K562 (cell line): Measurements from ENCODE around the gene HEXIM1. TPM values are rescaled to one million over a fixed set of nuclear protein-coding genes. Genes with fewer than 3 reads are reported as not detected.

Experiments used
- ATAC-seq: fragments of 200-7000 bp; cut with Tn5 transposase; 3 replicates; pipeline ENCODE4 v1.9.1; 2020; ENCODE audit warnings: moderate library complexity
- BruUV-seq: library from RNA; stranded (reverse); fragments of 400-500 nt; replicated peaks from 2 replicates; lab custom pipeline; 2021; lab: Mats Ljungman, UMichigan
- CTCF ChIA-PET: fragments of 300-600 bp; formaldehyde crosslinking; extraction: SDS; loops from one replicate; lab custom pipeline; 2021; ENCODE audit warnings: low intra/inter-chr PET ratio; lab: Yijun Ruan, JAX
- POLR2A ChIA-PET: fragments of 300-600, 350-650 bp; sonication (Branson Sonifier 250); formaldehyde crosslinking; extraction: SDS; loops from one replicate; lab custom pipeline; 2021; ENCODE audit warnings: antibody characterized with exemption, inconsistent platforms; lab: Yijun Ruan, JAX
- DNase-seq, 4 experiments: peaks; one replicate each; pipeline versions ENCODE4 v3.0.0 to v3.0.0-alpha.2; 2011 to 2018; ENCODE audit warnings: low spot score in 3 of 4, mixed read lengths in 3 of 4; ENCODE audit errors: extremely low read depth in 1 of 4
- FAIRE-seq: peaks from 2 replicates; lab custom pipeline; 2011; peaks lifted over from hg19 to GRCh38; lab: Jason Lieb, UNC
- H2AFZ ChIP-seq: 2 replicates; pipeline ENCODE4 v1.6.0; 2011; ENCODE audit warnings: low read depth, low read length, control low read depth, inconsistent platforms
- H3K27ac ChIP-seq: fragments of 200-600 bp; 3 replicates; pipeline ENCODE4 v1.8.0; 2011; ENCODE audit warnings: low read depth, mild to moderate bottlenecking, control low read depth, inconsistent platforms, low read length, moderate library complexity, mixed read lengths; ENCODE audit errors: extremely low read depth
- H3K27me3 ChIP-seq, 2 experiments: fragments of 300-600 bp in 1 of 2; 2 replicates in 1 of 2; 3 replicates in 1 of 2; pipeline versions ENCODE4 v1.6.0 to v1.8.0; 2011; ENCODE audit warnings: inconsistent platforms in 2 of 2, low read length in 2 of 2, mild to moderate bottlenecking in 1 of 2, mixed read lengths in 1 of 2, moderate library complexity in 1 of 2; ENCODE audit not compliant: control insufficient read depth in 2 of 2, insufficient read depth in 2 of 2
- H3K36me3 ChIP-seq: fragments of 300-600 bp; 3 replicates; pipeline ENCODE4 v1.8.0; 2011; ENCODE audit warnings: mild to moderate bottlenecking, low read length, inconsistent platforms; ENCODE audit not compliant: control insufficient read depth, insufficient read depth
- H3K4me1 ChIP-seq, 2 experiments: fragments of 200-600 bp in 1 of 2; replicated peaks in 1 of 2; 2 replicates in 1 of 2; 3 replicates in 1 of 2; pipeline versions ENCODE4 v1.5.1 to v1.8.0; 2011; ENCODE audit warnings: inconsistent platforms in 2 of 2, low read length in 2 of 2, mild to moderate bottlenecking in 1 of 2, mixed read lengths in 1 of 2, moderate library complexity in 1 of 2; ENCODE audit not compliant: control insufficient read depth in 2 of 2, insufficient read depth in 2 of 2
- H3K4me2 ChIP-seq: 2 replicates; pipeline ENCODE4 v1.6.1; 2011; ENCODE audit warnings: low read length, control low read depth, inconsistent platforms, mixed read lengths; ENCODE audit not compliant: insufficient read depth
- H3K4me3 ChIP-seq: fragments of 200-600 bp; sonication (generic), shearing (Covaris generic); 2 replicates; pipeline ENCODE4 v1.5.1; 2016; ENCODE audit warnings: control low read depth, inconsistent platforms
- H3K79me2 ChIP-seq: fragments of 200-600 bp; 3 replicates; pipeline ENCODE4 v1.8.0; 2011; ENCODE audit warnings: low read length, inconsistent platforms; ENCODE audit not compliant: control insufficient read depth, insufficient read depth
- H3K9ac ChIP-seq, 2 experiments: 2 replicates each; pipeline versions ENCODE4 v1.6.0 to v1.6.1; 2011; ENCODE audit warnings: low read depth in 2 of 2, low read length in 2 of 2, control low read depth in 1 of 2, inconsistent platforms in 1 of 2, mild to moderate bottlenecking in 1 of 2, mixed read lengths in 1 of 2; ENCODE audit not compliant: insufficient read depth in 1 of 2
- H3K9me1 ChIP-seq: one replicate; pipeline ENCODE4 v1.6.0; 2011; ENCODE audit warnings: inconsistent platforms, mild to moderate bottlenecking, low read length, moderate library complexity; ENCODE audit not compliant: control insufficient read depth, insufficient read depth
- H3K9me3 ChIP-seq: replicated peaks from 2 replicates; pipeline ENCODE4 v1.5.1; 2011; ENCODE audit warnings: low read depth, low read length, inconsistent platforms; ENCODE audit not compliant: control insufficient read depth, insufficient read depth
- H4K20me1 ChIP-seq: replicated peaks from 2 replicates; pipeline ENCODE4 v1.6.1; 2011; ENCODE audit warnings: low read length, inconsistent platforms, mixed read lengths; ENCODE audit not compliant: control insufficient read depth, insufficient read depth
- NFATC3 ChIP-seq: fragments of 450-650 bp; IDR thresholded peaks from 2 replicates; pipeline ENCODE4 v1.6.1; 2017; ENCODE audit warnings: mild to moderate bottlenecking
- POLR2G ChIP-seq: fragments of 200-400 bp; formaldehyde crosslinking; IDR thresholded peaks from 2 replicates; pipeline ENCODE4 v1.6.1; 2017; ENCODE audit warnings: low read depth, mild to moderate bottlenecking, antibody characterized with exemption, low read length, moderate library complexity
- ZNF23 ChIP-seq: fragments of 250-450 bp; sonication (Bioruptor Pico); IDR thresholded peaks from 2 replicates; pipeline ENCODE4 v1.4.0; 2020; ENCODE audit warnings: mild to moderate bottlenecking
- WGBS: fragments of 100-300 bp; shearing (Covaris generic); methylation state at CpG from one replicate; pipeline ENCODE4 v1.1.6; 2016; ENCODE audit warnings: low coverage, mixed read lengths; ENCODE audit not compliant: insufficient coverage; ENCODE audit errors: missing lambda C conversion rate; 5-methylcytosine and 5-hydroxymethylcytosine counted together
- in situ Hi-C: fragments of 300-500 bp; cut with MboI; formaldehyde crosslinking; loops from 4 replicates; pipeline ENCODE4 v1.15.0; 2018; ENCODE audit warnings: inconsistent platforms, mixed read lengths
- intact Hi-C: fragments of 100-400 bp; cut with micrococcal nuclease; formaldehyde crosslinking; loops from 2 replicates; pipeline ENCODE4 v1.14.2; 2022
- polyA plus RNA-seq, 8 experiments: library from polyadenylated mRNA; depleted of rRNA in 4 of 8; stranded (reverse) in 5 of 8; unstranded in 3 of 8; fragments of >200 nt; fragmentation: Nextera tagmentation in 2 of 8; fragmentation: Illumina TruSeq in 1 of 8; extraction: Ambion mirVana in 2 of 8; extraction: Trizol in 1 of 8; gene quantifications; 2 replicates each; pipeline versions ENCODE4 v1.2.1 to v1.2.3, GENCODE V29; 2011 to 2014; ENCODE audit warnings: inconsistent platforms in 1 of 8, missing spikeins in 1 of 8
- total RNA-seq, 7 experiments: library from RNA; depleted of rRNA in 6 of 7; stranded (reverse); fragments of >200 nt in 6 of 7; fragmentation: Illumina TruSeq in 2 of 7; extraction: Trizol in 2 of 7; gene quantifications; 2 replicates each; pipeline versions ENCODE4 v1.2.1 to v1.2.3, GENCODE V29; 2011 to 2021; ENCODE audit warnings: low replicate concordance in 1 of 7

HEXIM1 gene
- total and polyA plus RNA-seq, 9 of the 15 experiments (the other 6 are each of a cell fraction or from before 2014, with no cell fraction given) = 1.4 to 28.3 (median 9.1) TPM

DNA sequence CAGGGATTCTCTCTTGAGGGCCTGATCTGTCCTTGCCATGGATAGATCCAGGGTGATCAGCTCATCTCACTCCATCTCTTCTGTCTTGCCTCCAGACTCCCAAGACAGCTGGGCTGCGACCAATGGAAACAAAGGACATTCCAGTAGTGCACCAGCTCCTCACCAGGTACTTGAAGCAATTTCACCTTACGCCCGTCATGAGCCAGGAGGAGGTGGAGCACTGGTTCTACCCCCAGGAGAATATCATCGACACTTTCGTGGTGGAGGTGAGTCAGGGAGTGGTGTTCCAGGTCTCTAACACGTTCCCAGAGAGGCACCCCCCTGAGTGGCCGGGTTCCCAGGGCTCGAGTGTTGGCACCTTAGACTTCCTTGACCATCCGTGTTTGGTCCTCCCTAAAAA is 45.4 kb upstream of the HEXIM1 start:
- FAIRE-seq (no peak), ATAC-seq (no peak), DNase-seq (no peak)
- H3K27me3 ChIP-seq = no peaks in the 10 kb centered on the region
- no peak overlapping the region for H3K4me3 ChIP-seq
- no peak overlapping the region for H2AFZ ChIP-seq
- peaks cover 94% of the 10 kb centered on the region for H3K36me3 ChIP-seq
- no TSS peak for BruUV-seq
- in situ Hi-C loops = no loop called here
- intact Hi-C loops = no loop called here
- no peaks in the 10 kb centered on the region for H3K4me1 ChIP-seq
- CTCF ChIA-PET = no interaction called here
- no peaks in the 10 kb centered on the region for H3K9me3 ChIP-seq
- no peaks in the 10 kb centered on the region for H3K9me1 ChIP-seq
- H3K4me2 ChIP-seq = no peak overlapping the region
- WGBS = 94% methylated on average over 8 of the region's 9 CpGs
- TF ChIP-seq NFATC3 = no peak
- no peak overlapping the region for H3K27ac ChIP-seq
- peaks cover 10% of the 10 kb centered on the region for H4K20me1 ChIP-seq
- POLR2A ChIA-PET = interaction anchor here (0.5 to 1.8 kb wide), 3 partner anchors 9 to 81 kb away, joined by 3 to 5 read pairs (median 3); no protein-coding TSS in a partner anchor
- no peak overlapping the region for H3K9ac ChIP-seq
- no peaks in the 10 kb centered on the region for H3K79me2 ChIP-seq

DNA sequence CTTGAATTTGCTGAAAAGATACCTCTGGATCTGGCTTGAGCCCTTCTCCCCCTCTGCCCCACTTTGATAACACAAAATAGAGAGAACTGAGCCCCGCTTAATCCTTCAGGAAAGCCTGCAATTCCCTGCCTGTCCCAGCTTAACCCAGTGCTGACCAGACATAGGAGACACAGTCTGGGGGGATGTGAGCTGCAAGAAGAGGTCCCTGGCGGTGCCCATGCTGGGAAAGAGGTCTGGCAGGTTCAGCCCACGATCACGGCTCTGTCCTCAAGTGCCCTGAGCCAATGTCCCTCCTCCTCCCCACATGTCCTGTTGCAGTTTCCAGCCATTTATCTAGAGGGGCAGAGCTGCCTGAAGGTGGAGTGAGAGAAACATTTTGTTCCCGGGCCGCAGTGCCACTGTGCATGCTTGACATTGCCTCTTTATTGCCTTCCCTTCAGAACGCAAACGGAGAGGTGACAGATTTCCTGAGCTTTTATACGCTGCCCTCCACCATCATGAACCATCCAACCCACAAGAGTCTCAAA is 44.9 kb upstream of the HEXIM1 start:
- Histone ChIP-seq H3K4me2 (no peak overlapping the region), H3K79me2 (no peaks in the 10 kb centered on the region), H3K9me3 (no peaks in the 10 kb centered on the region), H4K20me1 (peaks cover 13% of the 10 kb centered on the region), H3K4me3 (no peak overlapping the region), H3K36me3 (peaks cover 94% of the 10 kb centered on the region), H3K27me3 (no peaks in the 10 kb centered on the region), H3K27ac (no peak overlapping the region), H3K9ac (no peak overlapping the region), H3K4me1 (no peaks in the 10 kb centered on the region), H2AFZ (no peak overlapping the region), H3K9me1 (no peaks in the 10 kb centered on the region)
- no peak for DNase-seq
- TF ChIP-seq POLR2G (0 out of 2 replicates have a peak, but pooled peaks have one; percentile 3), ZNF23 (CRISPR knock-in tag) (no peak)
- no peak for ATAC-seq
- in situ Hi-C loops (no loop called here), intact Hi-C loops (no loop called here)
- CTCF ChIA-PET = no interaction called here
- FAIRE-seq = no peak
- no TSS peak for BruUV-seq
- POLR2A ChIA-PET = interaction anchor here (0.5 to 1.8 kb wide), 6 partner anchors 9 to 199 kb away, joined by 3 to 5 read pairs (median 3); no protein-coding TSS in a partner anchor
- 94% methylated on average over 8 of the region's 9 CpGs for WGBS
